ENCODE results near the gene TCHP. TPM values are rescaled to one million over a fixed set of nuclear protein-coding genes. Genes with fewer than 3 reads are reported as not detected.
"Not testable (repeated sequence)": the region's sequence is repeated elsewhere in the genome, so short reads cannot be mapped to it uniquely, and the experiment has no call there.

Gene TCHP, protein sequence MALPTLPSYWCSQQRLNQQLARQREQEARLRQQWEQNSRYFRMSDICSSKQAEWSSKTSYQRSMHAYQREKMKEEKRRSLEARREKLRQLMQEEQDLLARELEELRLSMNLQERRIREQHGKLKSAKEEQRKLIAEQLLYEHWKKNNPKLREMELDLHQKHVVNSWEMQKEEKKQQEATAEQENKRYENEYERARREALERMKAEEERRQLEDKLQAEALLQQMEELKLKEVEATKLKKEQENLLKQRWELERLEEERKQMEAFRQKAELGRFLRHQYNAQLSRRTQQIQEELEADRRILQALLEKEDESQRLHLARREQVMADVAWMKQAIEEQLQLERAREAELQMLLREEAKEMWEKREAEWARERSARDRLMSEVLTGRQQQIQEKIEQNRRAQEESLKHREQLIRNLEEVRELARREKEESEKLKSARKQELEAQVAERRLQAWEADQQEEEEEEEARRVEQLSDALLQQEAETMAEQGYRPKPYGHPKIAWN
- total RNA-seq = 10 to 100 TPM; 26.1 to 31.9 TPM
- polyA plus RNA-seq (2013, experiment 1 of 2) = 19.2 TPM
- polyA plus RNA-seq (2013, experiment 2 of 2) = 16.8 TPM
- long read RNA-seq, experiment 1, partial matches to known transcripts = 7 of 8 reads
- long read RNA-seq, experiment 1, other reads (novel, unspliced or antisense) = 1 of 8 reads
- long read RNA-seq, experiment 2, transcript TCHP-202 (13 exons, 3,090 nt) = major isoform, 40 of 56 reads
- long read RNA-seq, experiment 2, partial matches to known transcripts = 6 of 56 reads
- long read RNA-seq, experiment 2, other reads (novel, unspliced or antisense) = 8 of 56 reads
- long read RNA-seq, experiment 3, transcript TCHP-202 (13 exons, 3,090 nt) = major isoform, 48 of 73 reads
- long read RNA-seq, experiment 3, partial matches to known transcripts = 13 of 73 reads
- long read RNA-seq, experiment 3, other reads (novel, unspliced or antisense) = 11 of 73 reads
- long read RNA-seq, experiment 4, partial matches to known transcripts = 12 of 22 reads
- long read RNA-seq, experiment 4, other reads (novel, unspliced or antisense) = 3 of 22 reads

DNA sequence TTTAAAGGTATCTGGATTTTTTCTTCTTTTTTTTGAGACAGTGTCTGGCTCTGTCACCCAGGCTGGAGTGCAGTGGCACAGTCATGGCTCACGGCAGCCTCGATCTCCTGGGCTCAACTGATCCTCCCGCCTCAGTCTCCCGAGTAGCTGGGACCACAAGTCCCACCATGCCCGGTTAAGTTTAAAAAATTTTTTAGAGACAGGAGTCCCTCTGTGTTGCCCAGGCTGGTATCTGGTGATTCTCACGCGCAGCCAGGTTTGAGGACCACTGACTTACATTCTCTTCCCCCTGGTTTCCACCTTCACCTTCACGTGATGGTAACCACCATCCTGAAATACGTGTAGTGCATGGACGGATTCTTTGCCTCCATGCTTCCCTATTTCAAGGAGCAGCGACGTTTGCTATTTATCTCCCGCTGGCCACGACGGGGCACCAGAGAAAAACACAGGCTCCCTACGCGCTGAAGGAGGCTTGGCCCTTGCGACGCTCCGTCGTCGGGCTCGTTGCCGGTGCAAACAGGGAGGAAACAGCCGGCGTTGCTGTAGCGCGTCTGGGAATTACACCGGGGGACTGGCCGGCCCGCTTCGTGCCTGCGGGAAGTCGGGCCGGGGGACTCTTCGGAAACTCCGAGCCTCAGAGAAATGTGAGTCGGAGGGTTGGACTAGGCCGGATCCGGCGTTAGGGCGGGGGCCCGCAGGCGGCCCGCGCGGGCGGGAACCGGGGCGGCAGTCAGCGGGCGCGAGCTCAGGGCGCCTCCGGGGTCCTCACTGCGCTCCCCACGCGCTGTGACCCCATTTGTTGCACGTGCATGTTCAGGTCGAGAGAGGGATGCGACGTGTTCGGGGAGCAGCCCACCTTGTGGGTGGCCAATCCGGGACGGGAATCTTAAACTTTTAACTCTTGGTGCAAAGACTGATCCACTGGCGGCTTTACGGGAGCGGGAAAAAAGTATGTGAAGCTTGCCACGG lies at the start of gene TCHP:
TCHP (plus strand) TSS at position 492 of the 969 bp plus-strand sequence. CDS start 2,753 bp downstream, outside the sequence.
- DNase-seq = peak; percentile 95
- no peaks in the 10 kb centered on the region for H3K9me3 Mint-ChIP-seq
- H3K27me3 Mint-ChIP-seq (ENCODE audit: insufficient read depth) = peaks cover 28% of the 10 kb centered on the region
- peaks cover 20% of the 10 kb centered on the region for H3K36me3 Mint-ChIP-seq (ENCODE audit: low read depth)
- peak within 1 kb of the TSS; percentile 45 for H3K27ac ChIP-seq (ENCODE audit: low read depth, low read length)
- H3K27me3 ChIP-seq (ENCODE audit: control insufficient read depth, insufficient read depth, low read length, poor library complexity, severe bottlenecking) = no peaks in the 10 kb centered on the region
- H3K9ac ChIP-seq (ENCODE audit: extremely low read depth, low read length, poor library complexity, severe bottlenecking) = peak within 1 kb of the TSS; percentile 67
- H3K36me3 ChIP-seq (ENCODE audit: control insufficient read depth, insufficient read depth, low read length) = peaks cover 15% of the 10 kb centered on the region
- H3K9me3 ChIP-seq (ENCODE audit: control insufficient read depth, low read length) = no peaks in the 10 kb centered on the region
- peak within 1 kb of the TSS; percentile 92 for H3K4me3 Mint-ChIP-seq
- H3K27ac Mint-ChIP-seq = peak within 1 kb of the TSS; percentile 94
- H3K4me3 ChIP-seq (ENCODE audit: low read length) = peak within 1 kb of the TSS; percentile 95
- no peaks in the 10 kb centered on the region for H3K4me1 ChIP-seq (ENCODE audit: control insufficient read depth, insufficient read depth, low read length)
- TF ChIP-seq CTCF (conservative IDR thresholded peaks at IDR 0.05) = no peak
- WGBS, 2 experiments (ENCODE audit: insufficient coverage in 1 of 2, insufficient read length in 1 of 2) = 5 to 11% methylated on average over 37 to 69 of the region's 69 CpGs
- H3K4me1 Mint-ChIP-seq = peaks cover 21% of the 10 kb centered on the region

DNA sequence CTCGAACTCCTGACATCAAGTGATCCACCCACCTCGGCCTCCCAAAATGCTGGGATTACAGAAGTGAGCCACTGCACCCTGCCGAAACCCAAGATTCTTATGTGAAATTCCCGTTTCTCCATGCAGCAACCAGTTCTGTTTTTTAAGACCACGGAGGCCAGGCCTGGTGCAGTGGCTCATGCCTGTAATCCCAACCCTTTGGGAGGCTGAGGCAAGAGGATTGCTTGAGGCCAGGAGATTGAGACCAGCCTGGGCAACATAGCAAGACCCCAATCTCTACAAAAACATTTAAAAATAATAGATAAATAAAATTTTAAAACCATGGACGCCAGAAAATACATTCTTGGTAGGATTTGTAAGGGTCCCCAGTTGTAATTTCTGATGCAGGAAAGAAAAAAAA lies 49.6 kb upstream of the TCHP start:
- H3K4me3 Mint-ChIP-seq; H3K27me3 Mint-ChIP-seq (ENCODE audit: insufficient read depth); H3K36me3 ChIP-seq (ENCODE audit: control insufficient read depth, insufficient read depth, low read length); H3K9me3 ChIP-seq (ENCODE audit: control insufficient read depth, low read length); H3K4me3 ChIP-seq (ENCODE audit: low read length); H3K27ac Mint-ChIP-seq; H3K27ac ChIP-seq (ENCODE audit: low read depth, low read length); DNase-seq; H3K4me1 ChIP-seq (ENCODE audit: control insufficient read depth, insufficient read depth, low read length); H3K9me3 Mint-ChIP-seq; H3K9ac ChIP-seq (ENCODE audit: extremely low read depth, low read length, poor library complexity, severe bottlenecking); H3K27me3 ChIP-seq (ENCODE audit: control insufficient read depth, insufficient read depth, low read length, poor library complexity, severe bottlenecking); H3K4me1 Mint-ChIP-seq: not testable (repeated sequence)
- 85 to 90% methylated on average over 5 to 6 of the region's 6 CpGs for WGBS, 2 experiments (ENCODE audit: insufficient coverage in 1 of 2, insufficient read length in 1 of 2)
- H3K36me3 Mint-ChIP-seq (ENCODE audit: low read depth) = peaks cover 18% of the 10 kb centered on the region

GRCh38 chr12:109855377-109855776 lies 44.7 kb upstream of the TCHP start:
- H3K27ac ChIP-seq (ENCODE audit: low read depth, low read length) = no peak overlapping the region
- H3K27me3 ChIP-seq (ENCODE audit: control insufficient read depth, insufficient read depth, low read length, poor library complexity, severe bottlenecking) = no peaks in the 10 kb centered on the region
- H3K4me3 ChIP-seq (ENCODE audit: low read length) = no peak overlapping the region
- H3K4me3 Mint-ChIP-seq = no peak overlapping the region
- H3K4me1 Mint-ChIP-seq = no peaks in the 10 kb centered on the region
- no peak for DNase-seq
- H3K36me3 ChIP-seq (ENCODE audit: control insufficient read depth, insufficient read depth, low read length) = peaks cover 9% of the 10 kb centered on the region
- H3K36me3 Mint-ChIP-seq (ENCODE audit: low read depth) = peaks cover 33% of the 10 kb centered on the region
- H3K9ac ChIP-seq (ENCODE audit: extremely low read depth, low read length, poor library complexity, severe bottlenecking) = no peak overlapping the region
- H3K9me3 ChIP-seq (ENCODE audit: control insufficient read depth, low read length) = no peaks in the 10 kb centered on the region
- no peak overlapping the region for H3K27ac Mint-ChIP-seq
- no peaks in the 10 kb centered on the region for H3K4me1 ChIP-seq (ENCODE audit: control insufficient read depth, insufficient read depth, low read length)
- 93 to 97% methylated on average over 11 to 14 of the region's 14 CpGs for WGBS, 2 experiments (ENCODE audit: insufficient coverage in 1 of 2, insufficient read length in 1 of 2)
- H3K27me3 Mint-ChIP-seq (ENCODE audit: insufficient read depth) = no peaks in the 10 kb centered on the region
- no peaks in the 10 kb centered on the region for H3K9me3 Mint-ChIP-seq
- TF ChIP-seq CTCF (conservative IDR thresholded peaks at IDR 0.05) = no peak
